GM18502 (cell line): ENCODE data around the gene TCF7.
"Not testable (repeated sequence)": the region's sequence is repeated elsewhere in the genome, so short reads cannot be mapped to it uniquely, and the experiment has no call there.

Source experiments
- ATAC-seq: cut with Tn5 transposase; IDR thresholded peaks from one replicate; pipeline ENCODE4 v1.9.1; 2021; ENCODE audit warnings: mild to moderate bottlenecking; ENCODE audit not compliant: unreplicated experiment, poor library complexity

The TCF7 gene

DNA sequence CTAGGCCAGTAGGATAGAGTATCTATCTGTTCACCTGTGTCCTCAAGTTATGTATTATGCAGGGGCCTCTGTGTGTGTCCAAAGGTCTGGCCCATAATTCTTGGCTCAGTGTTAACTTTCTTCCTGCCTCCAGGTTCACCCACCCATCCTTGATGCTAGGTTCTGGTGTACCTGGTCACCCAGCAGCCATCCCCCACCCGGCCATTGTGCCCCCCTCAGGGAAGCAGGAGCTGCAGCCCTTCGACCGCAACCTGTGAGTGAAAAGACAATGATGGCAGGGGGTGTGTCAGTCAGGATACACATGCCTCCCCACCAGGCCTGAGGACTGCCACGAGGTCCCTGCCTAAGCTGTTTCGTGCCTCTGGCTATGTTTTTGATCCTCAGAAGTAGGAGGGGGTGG lies 27.6 kb downstream of the TCF7 start:
- ATAC-seq = no peak

GRCh38 chr5:134142806-134143205 lies 28.3 kb downstream of the TCF7 start:
- no peak for ATAC-seq

DNA sequence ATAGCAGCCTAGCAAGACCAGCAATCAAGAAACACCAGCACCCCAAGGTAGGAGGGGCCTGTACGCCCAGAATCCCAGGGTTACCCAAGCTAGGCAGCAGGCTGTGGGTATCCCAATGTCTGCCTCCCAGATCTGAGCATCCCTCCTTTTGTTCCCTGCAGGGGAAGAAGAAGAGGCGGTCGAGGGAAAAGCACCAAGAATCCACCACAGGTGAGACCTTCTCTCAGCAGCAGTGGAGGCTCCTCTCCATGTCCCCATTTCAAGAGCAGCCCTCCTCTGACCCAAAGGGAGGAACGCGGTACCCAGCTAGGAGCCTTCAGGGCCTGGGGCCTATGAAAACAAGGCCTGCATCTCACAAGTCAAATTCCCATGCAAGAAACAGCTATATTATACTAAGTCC lies 28.9 kb downstream of the TCF7 start:
- ATAC-seq = no peak

DNA sequence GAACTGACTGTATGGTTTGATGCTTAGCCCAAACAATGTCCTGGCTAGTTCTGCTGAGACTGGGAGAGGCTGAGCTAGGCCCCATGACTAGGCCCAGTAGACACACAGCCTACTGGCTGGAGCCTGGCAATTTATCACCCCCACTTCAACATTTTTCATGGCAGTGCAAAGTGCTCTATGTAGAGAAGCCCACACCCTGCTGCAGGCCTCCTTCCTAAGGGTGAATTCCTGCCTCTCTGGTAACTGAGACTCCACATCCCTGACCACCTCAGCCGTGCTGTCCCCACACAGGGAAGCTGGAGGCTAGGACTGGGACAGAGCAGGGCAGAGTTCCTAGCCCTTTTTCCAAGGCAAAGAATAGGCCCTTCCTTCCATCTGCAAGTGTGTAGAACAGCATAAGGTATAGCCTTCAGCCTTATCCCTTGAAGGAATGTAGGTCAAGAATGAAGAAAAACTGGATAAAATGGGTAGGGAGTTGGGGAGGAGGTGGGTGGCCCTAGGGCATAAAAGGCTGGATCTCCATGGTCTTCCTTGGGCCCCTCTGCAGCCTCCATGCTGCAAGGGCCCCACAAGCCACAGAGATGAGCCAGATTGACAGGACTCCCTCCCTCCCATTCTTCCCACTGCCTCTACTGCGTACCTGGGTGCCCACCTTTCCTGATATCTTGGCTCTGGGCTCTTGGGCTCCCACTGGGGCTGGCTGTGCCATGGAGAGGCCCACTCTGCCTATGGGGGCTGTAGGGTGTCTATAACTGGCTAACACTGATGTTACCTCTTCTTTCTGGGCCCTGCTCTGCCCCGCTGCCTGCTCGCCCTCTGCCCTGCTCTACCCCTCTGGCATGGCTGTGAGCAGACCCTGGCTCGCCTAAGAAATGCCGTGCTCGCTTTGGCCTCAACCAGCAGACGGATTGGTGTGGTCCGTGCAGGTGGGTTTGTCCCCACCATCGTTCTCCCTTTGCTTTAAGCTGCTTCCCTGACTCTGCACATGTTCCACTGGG lies 29.8 kb downstream of the TCF7 start:
- ATAC-seq = no peak

- ATAC-seq = no peak
Measured at GRCh38 chr5:134145041-134145757, 30.7 kb downstream of the TCF7 start.

- peak; percentile 74 for ATAC-seq
Measured at GRCh38 chr5:134145779-134146581, 31.5 kb downstream of the TCF7 start.

- ATAC-seq = no peak
Measured at GRCh38 chr5:134146651-134147518, 32.4 kb downstream of the TCF7 start.

DNA sequence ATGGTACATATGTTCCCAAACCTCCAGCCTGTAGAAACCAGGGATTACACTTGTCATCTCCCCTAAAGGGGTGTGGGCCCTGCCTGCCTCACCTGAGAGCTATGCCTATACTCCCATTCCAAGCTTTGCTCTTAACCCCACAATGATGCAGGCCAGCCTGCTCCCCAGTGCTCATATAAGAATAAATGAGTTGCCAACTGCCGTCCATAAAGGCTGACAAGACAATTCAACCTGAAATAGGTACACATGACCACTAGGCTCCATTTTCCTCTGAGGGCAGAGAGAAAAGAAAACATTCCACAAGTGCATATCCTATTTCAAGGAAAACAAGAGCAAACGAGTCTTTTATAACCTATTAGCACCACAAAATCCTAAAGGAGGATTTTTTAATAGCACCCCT lies 33.8 kb downstream of the TCF7 start:
- ATAC-seq = no peak

DNA sequence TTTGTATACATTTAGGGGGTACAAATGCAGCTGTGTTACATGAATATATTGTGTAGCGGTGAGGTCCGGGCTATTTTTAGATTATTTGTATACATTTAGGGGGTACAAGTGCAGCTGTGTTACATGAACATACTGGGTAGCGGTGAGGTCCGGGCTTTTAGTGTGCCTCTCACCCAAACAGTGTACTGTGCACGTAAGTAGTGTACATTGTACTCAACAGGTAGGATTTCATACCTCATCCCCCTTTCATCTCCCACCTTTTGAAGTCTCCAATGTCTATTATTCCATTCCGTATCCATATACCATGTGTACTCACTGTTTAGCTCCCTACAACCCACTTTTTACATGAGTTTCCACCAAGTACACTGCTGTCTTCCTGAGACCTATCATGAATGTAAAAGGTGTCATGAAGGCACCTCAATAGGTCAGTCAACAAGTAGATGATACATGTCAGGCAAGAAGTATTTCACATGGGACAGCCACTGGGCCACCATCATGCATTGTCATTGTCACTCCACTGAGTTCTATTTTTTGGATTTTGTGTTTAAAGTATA lies 34.6 kb downstream of the TCF7 start:
- ATAC-seq = no peak

- no peak for ATAC-seq
Measured at GRCh38 chr5:134149571-134150303, 35.3 kb downstream of the TCF7 start.

- no peak for ATAC-seq
Measured at GRCh38 chr5:134151723-134152122, 37.2 kb downstream of the TCF7 start.

DNA sequence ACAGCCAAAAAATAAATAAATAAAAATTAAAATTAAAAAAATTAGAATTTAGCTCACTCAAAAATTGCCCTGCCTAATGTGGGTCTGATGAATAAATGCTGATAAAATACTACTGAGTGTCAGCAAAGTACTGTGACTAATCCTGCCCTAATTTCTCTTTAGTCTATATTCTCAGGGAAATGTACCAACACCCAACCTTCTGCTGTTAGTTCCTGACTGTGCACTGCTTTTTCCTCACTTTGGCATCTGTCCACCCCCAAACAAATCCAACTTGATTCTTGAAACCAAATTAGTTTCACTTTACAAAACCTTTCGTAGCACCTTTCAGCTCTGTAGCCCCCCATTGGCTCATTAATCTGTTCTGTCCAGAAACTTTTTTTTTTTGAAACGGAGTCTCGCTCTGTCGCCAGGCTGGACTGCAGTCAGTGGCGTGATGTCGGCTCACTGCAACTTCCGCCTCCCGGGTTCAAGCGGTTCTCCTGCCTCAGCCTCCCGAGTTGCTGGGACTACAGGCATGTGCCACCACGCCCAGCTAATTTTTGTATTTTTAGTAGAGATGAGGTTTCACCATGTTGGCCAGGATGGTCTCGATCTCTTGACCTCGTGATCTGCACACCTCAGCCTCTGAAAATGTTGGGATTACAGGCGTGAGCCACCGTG lies 37.8 kb downstream of the TCF7 start:
- ATAC-seq = not testable (repeated sequence)

GRCh38 chr5:134153241-134153640 lies 38.8 kb downstream of the TCF7 start:
- no peak for ATAC-seq

- ATAC-seq = no peak
Measured at GRCh38 chr5:134153657-134154056, 39.2 kb downstream of the TCF7 start.

- no peak for ATAC-seq
Measured at GRCh38 chr5:134161513-134162395, 47.3 kb downstream of the TCF7 start.

GRCh38 chr5:134162592-134162991 lies 48.1 kb downstream of the TCF7 start:
- no peak for ATAC-seq

DNA sequence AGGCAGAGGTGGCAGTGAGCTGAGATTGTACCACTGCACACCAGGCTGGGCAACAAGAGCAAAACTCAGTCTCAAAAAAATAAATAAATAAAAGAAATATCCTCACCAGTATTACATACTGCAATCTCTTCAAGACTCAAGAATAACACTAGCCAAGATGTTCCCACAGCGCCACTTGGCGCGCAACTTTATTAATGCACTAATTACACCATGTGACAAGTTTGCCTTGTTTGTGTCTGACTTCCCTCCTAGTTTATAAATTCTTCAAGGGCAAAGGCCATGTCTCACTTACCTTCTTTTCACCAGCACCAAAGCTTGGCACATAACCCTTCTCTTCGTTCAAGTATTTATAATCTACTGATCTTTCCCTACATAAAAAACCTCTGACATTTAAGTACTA lies 57.5 kb downstream of the TCF7 start:
- no peak for ATAC-seq
